ENCODE data around the gene C1QTNF8.

Gene C1QTNF8

DNA sequence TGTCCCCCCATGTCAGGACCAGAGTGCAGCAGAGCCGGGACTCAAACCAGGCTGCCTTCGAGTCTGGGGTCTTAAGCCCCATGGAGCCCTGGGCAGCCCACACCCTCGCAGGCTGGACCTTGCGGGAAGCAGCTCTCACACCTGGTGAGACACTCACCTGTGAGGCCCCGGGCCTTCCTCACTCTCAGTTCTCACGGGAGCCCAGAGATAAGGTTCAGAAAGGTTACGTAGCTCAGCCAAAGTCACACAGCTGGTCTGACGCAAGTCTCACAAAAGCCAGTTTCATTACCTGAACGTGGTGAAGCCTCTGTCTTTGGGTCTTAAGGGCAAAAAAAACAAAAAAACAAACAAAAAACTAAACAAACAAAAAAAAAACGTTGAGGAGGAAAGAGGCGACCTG, 56.3 kb downstream of the C1QTNF8 start:
- DNase-seq = no peak

DNA sequence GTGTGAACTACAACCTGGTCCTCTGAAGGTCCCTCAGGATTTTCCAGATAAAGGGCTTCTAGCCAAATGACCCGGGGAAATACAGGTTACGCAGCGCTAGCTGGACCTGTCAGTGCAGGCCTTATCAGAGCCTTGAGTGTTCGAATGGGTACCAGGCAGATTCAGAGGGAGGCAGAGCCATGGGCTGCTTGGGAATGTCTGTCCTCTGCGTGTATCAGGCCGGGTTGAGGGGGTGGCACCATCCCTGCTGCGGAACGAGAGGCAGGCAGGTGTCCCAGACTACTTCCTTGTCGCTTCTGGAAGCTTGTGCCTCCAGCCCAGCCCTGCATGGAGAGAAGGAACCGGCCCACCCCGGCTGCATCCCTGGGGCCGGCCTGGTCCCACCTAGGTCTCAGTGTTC, 57.1 kb downstream of the C1QTNF8 start:
- DNase-seq = no peak
